CD4-positive, alpha-beta T cell (primary cell): ENCODE results near the gene SND1. TPM values are rescaled to one million over a fixed set of nuclear protein-coding genes. Genes with fewer than 3 reads are reported as not detected.

Experiments
- ATAC-seq: fragments of 200-7000 bp; cut with Tn5 transposase; one replicate; pipeline ENCODE4 v1.10.0; 2022; ENCODE audit warnings: mild to moderate bottlenecking; ENCODE audit not compliant: poor library complexity
- CTCF ChIA-PET: fragments of 350-600 bp; sonication (Branson Sonifier 250); formaldehyde crosslinking; loops from one replicate; lab custom pipeline; 2021; ENCODE audit warnings: antibody characterized with exemption, inconsistent platforms; lab: Charles Lee
- POLR2A ChIA-PET: fragments of 350-600 bp; sonication (Branson Sonifier 250); formaldehyde crosslinking; loops from one replicate; lab custom pipeline; 2021; ENCODE audit warnings: antibody characterized with exemption, inconsistent platforms; lab: Charles Lee
- DNase-seq, 14 experiments: peaks; one replicate each; pipeline ENCODE4 v3.0.0-alpha.2; 2013 to 2020; ENCODE audit warnings: mixed read lengths in 2 of 14
- H3K27ac ChIP-seq, 2 donors: one replicate each; pipeline versions ENCODE4 v1.5.1 to v1.7.0; 2013; ENCODE audit warnings: low read length in 2 of 2, low read depth in 1 of 2, mild to moderate bottlenecking in 1 of 2
- H3K27me3 ChIP-seq, 2 experiments: 1 replicate in 1 of 2; 2 replicates in 1 of 2; pipeline versions ENCODE4 v1.6.1 to v1.7.0; 2013; ENCODE audit warnings: low read length in 2 of 2, control low read depth in 1 of 2, mild to moderate bottlenecking in 1 of 2, moderate library complexity in 1 of 2; ENCODE audit not compliant: insufficient read depth in 2 of 2, control insufficient read depth in 1 of 2
- H3K36me3 ChIP-seq: one replicate; pipeline ENCODE4 v1.6.1; 2013; ENCODE audit warnings: low read length, control low read depth; ENCODE audit not compliant: insufficient read depth
- H3K4me1 ChIP-seq: one replicate; pipeline ENCODE4 v1.6.1; 2013; ENCODE audit warnings: low read length, control low read depth; ENCODE audit not compliant: insufficient read depth
- H3K4me3 ChIP-seq: one replicate; pipeline ENCODE4 v1.5.1; 2013; ENCODE audit warnings: mild to moderate bottlenecking, low read length, moderate library complexity
- H3K9me3 ChIP-seq, 2 experiments: 1 replicate in 1 of 2; 2 replicates in 1 of 2; pipeline versions ENCODE4 v1.6.1 to v1.7.0; 2013; ENCODE audit warnings: low read length in 2 of 2, mild to moderate bottlenecking in 2 of 2, control low read depth in 1 of 2, moderate library complexity in 1 of 2; ENCODE audit not compliant: control insufficient read depth in 1 of 2, insufficient read depth in 1 of 2
- H3K27ac Mint-ChIP-seq: one replicate; pipeline ENCODE4 v1.8.0; 2020; ENCODE audit warnings: mixed read lengths
- H3K27me3 Mint-ChIP-seq: one replicate; pipeline ENCODE4 v1.8.0; 2021; ENCODE audit warnings: mixed read lengths
- H3K36me3 Mint-ChIP-seq: one replicate; pipeline ENCODE4 v1.8.0; 2021; ENCODE audit warnings: low read depth, mixed read lengths
- H3K4me1 Mint-ChIP-seq: one replicate; pipeline ENCODE4 v1.8.0; 2021; ENCODE audit warnings: low read depth, mixed read lengths
- H3K4me3 Mint-ChIP-seq: one replicate; pipeline ENCODE4 v1.8.0; 2020; ENCODE audit warnings: mild to moderate bottlenecking, mixed read lengths
- H3K9me3 Mint-ChIP-seq: one replicate; pipeline ENCODE4 v1.8.0; 2020; ENCODE audit warnings: mixed read lengths
- intact Hi-C, 2 experiments: fragments of 100-400 bp; cut with DNase I in 1 of 2; cut with micrococcal nuclease in 1 of 2; formaldehyde crosslinking; loops; one replicate each; pipeline versions ENCODE4 v1.15.1 to v1.9.0; 2023 to 2025; cut with DNase I, micrococcal nuclease
- total RNA-seq, 174 experiments: library from RNA in 2 of 174; stranded (reverse) in 2 of 174; gene quantifications; one replicate each; pipeline ENCODE4 v1.2.3 and lab custom pipeline; 2021 to 2026
- TF ChIP-seq, protein P1 (sequence below): fragments of 200-600 bp; IDR thresholded peaks from one replicate; pipeline ENCODE4 v1.8.0; 2022; ENCODE audit warnings: antibody characterized with exemption, mild to moderate bottlenecking

The SND1 gene
- total RNA-seq, 2 experiments from 2014 or later = 104 to 113 TPM

DNA sequence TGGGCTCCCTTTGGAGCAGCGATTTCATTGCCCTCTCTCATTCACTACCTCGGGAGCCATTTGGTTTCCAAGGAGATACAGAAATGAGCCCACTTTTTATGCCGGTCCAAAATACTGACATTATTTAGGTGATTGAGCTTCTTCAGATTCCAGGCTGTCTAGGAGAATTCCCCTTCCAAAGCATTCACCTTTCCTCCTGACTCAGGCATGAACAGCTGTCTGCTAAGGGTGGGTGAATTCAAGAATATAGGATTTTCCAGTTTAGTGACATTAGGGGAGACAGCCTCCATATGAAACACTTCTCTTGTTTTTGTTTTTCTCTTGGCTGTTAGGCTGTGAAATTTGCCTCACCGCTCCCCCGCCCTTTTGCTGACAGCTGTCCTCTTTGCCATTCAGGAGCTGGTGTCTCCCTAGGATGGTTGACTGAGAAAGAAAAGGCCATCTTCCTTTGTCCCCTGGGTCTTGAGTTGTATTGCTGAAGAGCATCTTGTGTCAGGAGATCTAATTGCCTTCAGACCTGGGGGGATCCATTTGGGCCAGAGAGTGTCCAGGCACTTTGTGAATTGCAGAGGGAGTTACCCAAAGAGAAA lies 322.5 kb downstream of the SND1 start:
- H3K9me3 ChIP-seq = peaks cover 12 to 15% of the 10 kb centered on the region in 2 experiments
- no peaks in the 10 kb centered on the region for H3K27me3 ChIP-seq
- H3K36me3 ChIP-seq = peaks cover 20% of the 10 kb centered on the region
- TF ChIP-seq, protein P1, sequence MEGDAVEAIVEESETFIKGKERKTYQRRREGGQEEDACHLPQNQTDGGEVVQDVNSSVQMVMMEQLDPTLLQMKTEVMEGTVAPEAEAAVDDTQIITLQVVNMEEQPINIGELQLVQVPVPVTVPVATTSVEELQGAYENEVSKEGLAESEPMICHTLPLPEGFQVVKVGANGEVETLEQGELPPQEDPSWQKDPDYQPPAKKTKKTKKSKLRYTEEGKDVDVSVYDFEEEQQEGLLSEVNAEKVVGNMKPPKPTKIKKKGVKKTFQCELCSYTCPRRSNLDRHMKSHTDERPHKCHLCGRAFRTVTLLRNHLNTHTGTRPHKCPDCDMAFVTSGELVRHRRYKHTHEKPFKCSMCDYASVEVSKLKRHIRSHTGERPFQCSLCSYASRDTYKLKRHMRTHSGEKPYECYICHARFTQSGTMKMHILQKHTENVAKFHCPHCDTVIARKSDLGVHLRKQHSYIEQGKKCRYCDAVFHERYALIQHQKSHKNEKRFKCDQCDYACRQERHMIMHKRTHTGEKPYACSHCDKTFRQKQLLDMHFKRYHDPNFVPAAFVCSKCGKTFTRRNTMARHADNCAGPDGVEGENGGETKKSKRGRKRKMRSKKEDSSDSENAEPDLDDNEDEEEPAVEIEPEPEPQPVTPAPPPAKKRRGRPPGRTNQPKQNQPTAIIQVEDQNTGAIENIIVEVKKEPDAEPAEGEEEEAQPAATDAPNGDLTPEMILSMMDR = no peak
- Mint-ChIP-seq H3K27me3 (no peaks in the 10 kb centered on the region), H3K4me3 (no peak overlapping the region), H3K4me1 (peaks cover 15% of the 10 kb centered on the region), H3K36me3 (peaks cover 79% of the 10 kb centered on the region), H3K27ac (no peak overlapping the region), H3K9me3 (peaks cover 15% of the 10 kb centered on the region)
- ATAC-seq (no peak), DNase-seq (no peak)
- no peak overlapping the region for H3K27ac ChIP-seq
- intact Hi-C loops = no loop called here
- H3K4me1 ChIP-seq = no peaks in the 10 kb centered on the region
- ChIA-PET CTCF (no interaction called here), POLR2A (interaction anchor here (0.7 kb wide), 1 partner anchor 25 kb away, joined by 3 read pairs; no protein-coding TSS in a partner anchor)
- H3K4me3 ChIP-seq = no peak overlapping the region

GRCh38 chr7:127976056-127976737 lies 324.2 kb downstream of the SND1 start:
- Mint-ChIP-seq H3K27me3 (no peaks in the 10 kb centered on the region), H3K36me3 (peaks cover 74% of the 10 kb centered on the region), H3K27ac (no peak overlapping the region), H3K4me3 (no peak overlapping the region), H3K9me3 (peaks cover 15% of the 10 kb centered on the region), H3K4me1 (peaks cover 25% of the 10 kb centered on the region)
- Histone ChIP-seq H3K9me3 (peaks cover 12 to 15% of the 10 kb centered on the region in 2 experiments), H3K36me3 (peaks cover 20% of the 10 kb centered on the region), H3K4me3 (no peak overlapping the region), H3K4me1 (no peaks in the 10 kb centered on the region), H3K27ac (no peak overlapping the region), H3K27me3 (no peaks in the 10 kb centered on the region)
- POLR2A ChIA-PET = no interaction called here
- ATAC-seq = no peak
- CTCF ChIA-PET = no interaction called here
- intact Hi-C loops = no loop called here
- TF ChIP-seq, protein P1 = no peak
- no peak for DNase-seq

DNA sequence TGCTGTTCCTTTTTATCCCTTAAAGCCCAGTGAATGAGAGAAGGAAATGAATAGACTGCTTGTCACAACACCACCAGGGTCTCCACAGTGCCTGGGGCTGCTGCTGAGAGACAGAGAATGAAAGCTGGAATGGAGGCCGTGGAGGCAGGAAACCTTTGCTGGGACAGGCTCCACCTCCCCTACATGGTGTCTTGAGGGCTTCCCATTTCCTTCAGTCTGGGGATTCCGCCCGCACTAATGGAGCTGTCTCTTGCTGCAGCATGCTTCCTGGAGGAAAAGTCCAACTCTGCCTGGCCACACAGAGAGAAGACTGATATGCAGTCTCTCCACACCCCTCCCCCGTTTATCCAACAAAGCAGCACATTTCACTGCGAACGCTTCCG lies 324.7 kb downstream of the SND1 start:
- Mint-ChIP-seq H3K27ac (no peak overlapping the region), H3K36me3 (peaks cover 73% of the 10 kb centered on the region), H3K9me3 (peaks cover 15% of the 10 kb centered on the region), H3K4me3 (no peak overlapping the region), H3K4me1 (peaks cover 30% of the 10 kb centered on the region), H3K27me3 (no peaks in the 10 kb centered on the region)
- ATAC-seq (no peak), DNase-seq (no peak)
- Histone ChIP-seq H3K4me3 (no peak overlapping the region), H3K36me3 (peaks cover 20% of the 10 kb centered on the region), H3K27me3 (no peaks in the 10 kb centered on the region), H3K27ac (no peak overlapping the region), H3K4me1 (no peaks in the 10 kb centered on the region), H3K9me3 (peaks cover 12 to 15% of the 10 kb centered on the region in 2 experiments)
- intact Hi-C loops = no loop called here
- TF ChIP-seq, protein P1 = no peak
- POLR2A ChIA-PET = no interaction called here
- CTCF ChIA-PET = no interaction called here
